HEK293 (cell line): Measurements from ENCODE around the gene WDR70.

Experiments used
- CTCF ChIA-PET: fragments of 350-600 bp; formaldehyde crosslinking; extraction: SDS; loops from one replicate; lab custom pipeline; 2021; ENCODE audit warnings: antibody characterized with exemption; lab: Yijun Ruan, JAX
- POLR2A ChIA-PET: fragments of 300-600 bp; formaldehyde crosslinking; extraction: SDS; loops from one replicate; lab custom pipeline; 2020; ENCODE audit warnings: antibody characterized with exemption, inconsistent platforms; lab: Yijun Ruan, JAX
- H3K27ac ChIP-seq: fragments of 200-500 bp; sonication (Bioruptor generic); 2 replicates; pipeline ENCODE4 v1.5.1; 2014; ENCODE audit warnings: low read depth, low read length, control low read depth, inconsistent platforms; ENCODE audit errors: extremely low read depth
- H3K36me3 ChIP-seq, 2 experiments: fragments of 200-500 bp in 1 of 2; sonication (Bioruptor generic) in 1 of 2; 1 replicate in 1 of 2; 2 replicates in 1 of 2; pipeline ENCODE4 v1.5.1; 2014 to 2017; ENCODE audit warnings: inconsistent platforms in 2 of 2, low read length in 2 of 2; ENCODE audit not compliant: control insufficient read depth in 2 of 2, insufficient read depth in 1 of 2
- H3K4me1 ChIP-seq: fragments of 200-500 bp; sonication (Bioruptor generic); 2 replicates; pipeline ENCODE4 v1.5.1; 2014; ENCODE audit warnings: mild to moderate bottlenecking, low read length, inconsistent platforms; ENCODE audit not compliant: control insufficient read depth, insufficient read depth
- H3K4me3 ChIP-seq: 2 replicates; pipeline ENCODE4 v1.5.1; 2011; ENCODE audit warnings: low read depth, mild to moderate bottlenecking, control low read depth, low read length, moderate library complexity
- H3K9me3 ChIP-seq: fragments of 200-500 bp; sonication (Bioruptor generic); 2 replicates; pipeline ENCODE4 v1.5.1; 2014; ENCODE audit warnings: low read depth, low read length, inconsistent platforms; ENCODE audit not compliant: control insufficient read depth, insufficient read depth
- GLIS1 ChIP-seq: fragments of 450-650 bp; formaldehyde crosslinking; IDR thresholded peaks from 2 replicates; pipeline ENCODE4 v1.5.1; 2016; ENCODE audit warnings: missing biosample characterization, missing genetic modification characterization
- KLF1 ChIP-seq: fragments of 450-650 bp; formaldehyde crosslinking; IDR thresholded peaks from 2 replicates; pipeline ENCODE4 v1.5.1; 2016; ENCODE audit warnings: missing biosample characterization, missing genetic modification characterization
- KLF8 ChIP-seq: fragments of 450-650 bp; formaldehyde crosslinking; IDR thresholded peaks from 2 replicates; pipeline ENCODE4 v1.5.1; 2016; ENCODE audit warnings: missing biosample characterization, missing genetic modification characterization
- REPIN1 ChIP-seq: fragments of 450-650 bp; formaldehyde crosslinking; IDR thresholded peaks from 2 replicates; pipeline ENCODE4 v1.5.1; 2017; ENCODE audit warnings: missing biosample characterization, missing genetic modification characterization, low read depth
- SP7 ChIP-seq: fragments of 450-650 bp; formaldehyde crosslinking; IDR thresholded peaks from 2 replicates; pipeline ENCODE4 v1.5.1; 2016; ENCODE audit warnings: missing biosample characterization, missing genetic modification characterization
- TCF7L2 ChIP-seq: IDR thresholded peaks from 2 replicates; pipeline ENCODE4 v1.6.1; 2011; ENCODE audit warnings: low read depth, mild to moderate bottlenecking, inconsistent platforms, low read length, moderate library complexity, borderline replicate concordance
- ZBTB20 ChIP-seq: fragments of 450-650 bp; formaldehyde crosslinking; IDR thresholded peaks from 2 replicates; pipeline ENCODE4 v1.5.1; 2016; ENCODE audit warnings: missing biosample characterization, missing genetic modification characterization
- ZBTB7A ChIP-seq: fragments of 450-650 bp; formaldehyde crosslinking; IDR thresholded peaks from 2 replicates; pipeline ENCODE4 v1.5.1; 2016; ENCODE audit warnings: low read depth, missing biosample characterization, missing genetic modification characterization
- ZBTB8A ChIP-seq: fragments of 450-650 bp; formaldehyde crosslinking; IDR thresholded peaks from 2 replicates; pipeline ENCODE4 v1.5.1; 2016; ENCODE audit warnings: missing biosample characterization, missing genetic modification characterization
- ZEB2 ChIP-seq: fragments of 450-650 bp; formaldehyde crosslinking; IDR thresholded peaks from 2 replicates; pipeline ENCODE4 v1.5.1; 2016; ENCODE audit warnings: missing biosample characterization, missing genetic modification characterization
- ZFHX2 ChIP-seq: fragments of 450-650 bp; formaldehyde crosslinking; conservative IDR thresholded peaks from 2 replicates; pipeline ENCODE4 v1.5.1; 2016; ENCODE audit warnings: missing biosample characterization, missing genetic modification characterization
- ZNF157 ChIP-seq: fragments of 450-650 bp; formaldehyde crosslinking; IDR thresholded peaks from 2 replicates; pipeline ENCODE4 v1.5.1; 2016; ENCODE audit warnings: missing biosample characterization, missing genetic modification characterization
- ZNF184 ChIP-seq: fragments of 450-650 bp; IDR thresholded peaks from 2 replicates; pipeline ENCODE4 v1.5.1; 2018; ENCODE audit warnings: missing biosample characterization, mild to moderate bottlenecking, missing genetic modification characterization
- ZNF311 ChIP-seq: fragments of 450-650 bp; formaldehyde crosslinking; IDR thresholded peaks from 2 replicates; pipeline ENCODE4 v1.5.1; 2017; ENCODE audit warnings: missing biosample characterization, missing genetic modification characterization, borderline replicate concordance
- ZNF350 ChIP-seq: fragments of 450-650 bp; formaldehyde crosslinking; IDR thresholded peaks from 2 replicates; pipeline ENCODE4 v1.5.0; 2017; ENCODE audit warnings: missing biosample characterization, mild to moderate bottlenecking, missing genetic modification characterization
- ZNF548 ChIP-seq: fragments of 450-650 bp; formaldehyde crosslinking; IDR thresholded peaks from 2 replicates; pipeline ENCODE4 v1.5.1; 2016; ENCODE audit warnings: missing biosample characterization, missing genetic modification characterization
- ZNF558 ChIP-seq: fragments of 450-650 bp; formaldehyde crosslinking; IDR thresholded peaks from 2 replicates; pipeline ENCODE4 v1.5.1; 2016; ENCODE audit warnings: missing biosample characterization, missing genetic modification characterization
- ZNF600 ChIP-seq: fragments of 450-650 bp; formaldehyde crosslinking; IDR thresholded peaks from 2 replicates; pipeline ENCODE4 v1.5.1; 2016; ENCODE audit warnings: missing biosample characterization, missing genetic modification characterization
- ZNF624 ChIP-seq: fragments of 450-650 bp; formaldehyde crosslinking; IDR thresholded peaks from 2 replicates; pipeline ENCODE4 v1.5.1; 2017; ENCODE audit warnings: missing biosample characterization, missing genetic modification characterization
- ZNF660 ChIP-seq: fragments of 450-650 bp; IDR thresholded peaks from 2 replicates; pipeline ENCODE4 v1.5.1; 2018; ENCODE audit warnings: missing biosample characterization, mild to moderate bottlenecking, missing genetic modification characterization
- ZNF843 ChIP-seq: fragments of 450-650 bp; formaldehyde crosslinking; IDR thresholded peaks from 2 replicates; pipeline ENCODE4 v1.5.1; 2016; ENCODE audit warnings: missing biosample characterization, missing genetic modification characterization
- ZSCAN23 ChIP-seq: fragments of 450-650 bp; formaldehyde crosslinking; IDR thresholded peaks from 2 replicates; pipeline ENCODE4 v1.5.1; 2016; ENCODE audit warnings: missing biosample characterization, missing genetic modification characterization
- TF ChIP-seq, protein P1 (sequence below): fragments of 450-650 bp; formaldehyde crosslinking; IDR thresholded peaks from 2 replicates; pipeline ENCODE4 v1.5.1; 2016; ENCODE audit warnings: missing biosample characterization, missing genetic modification characterization, low read depth
- TF ChIP-seq, protein P2 (sequence below): fragments of 450-650 bp; formaldehyde crosslinking; conservative IDR thresholded peaks from 2 replicates; pipeline ENCODE4 v1.5.1; 2016; ENCODE audit warnings: low read depth, missing biosample characterization, missing genetic modification characterization
- TF ChIP-seq, protein P3 (sequence below): fragments of 450-650 bp; formaldehyde crosslinking; IDR thresholded peaks from 2 replicates; pipeline ENCODE4 v1.5.1; 2017; ENCODE audit warnings: missing biosample characterization, missing genetic modification characterization
- TF ChIP-seq, protein P4 (sequence below): fragments of 450-650 bp; formaldehyde crosslinking; IDR thresholded peaks from 2 replicates; pipeline ENCODE4 v1.5.1; 2016; ENCODE audit warnings: missing biosample characterization, missing genetic modification characterization

Gene WDR70

DNA sequence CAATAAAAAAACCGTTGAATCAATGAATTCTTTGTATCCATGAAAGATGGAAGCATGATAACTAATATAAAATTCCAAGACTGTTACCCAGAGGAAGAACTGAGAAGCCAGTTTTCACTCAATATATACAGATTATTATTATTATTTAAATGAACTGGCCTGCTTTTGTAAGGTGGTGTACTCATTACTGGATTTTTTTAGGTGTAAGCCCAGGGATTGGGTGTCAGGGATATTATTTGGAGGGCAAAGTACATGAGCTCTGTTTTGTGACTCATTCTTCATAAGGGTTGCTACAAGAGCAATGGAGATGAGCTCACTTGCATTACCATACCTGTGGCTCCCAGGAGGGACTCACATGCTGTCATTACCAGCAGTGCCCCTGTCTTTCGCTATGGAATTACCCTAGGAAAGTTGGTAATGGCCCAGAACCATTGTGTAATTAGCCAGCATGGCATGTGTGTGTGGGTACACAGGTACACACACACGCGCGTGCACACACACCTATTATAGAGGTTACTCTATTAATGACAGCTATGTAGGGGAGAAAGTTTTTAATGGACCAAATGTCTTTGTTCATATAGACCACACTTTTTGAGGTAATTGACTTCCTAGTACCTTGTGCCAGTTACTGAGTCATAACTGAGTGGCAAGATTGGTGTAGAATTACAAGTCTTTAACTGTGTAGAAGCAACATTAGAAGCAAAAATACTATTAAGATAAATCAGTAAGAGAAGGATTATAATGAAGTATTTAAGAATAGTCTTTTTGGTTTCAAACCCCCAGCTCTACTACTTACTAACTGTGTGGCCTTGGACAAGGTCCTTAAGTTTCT, 317.3 kb downstream of the WDR70 start (continued):
- TF ChIP-seq ZNF350 (tag by site-specific recombination): no peak
- TF ChIP-seq ZBTB8A: no peak
- TF ChIP-seq ZFHX2 (tag by site-specific recombination): no peak
- TF ChIP-seq ZNF843: 0 out of 2 replicates have a peak, but pooled peaks have one; percentile 37
- no peak for TF ChIP-seq ZNF157 (tag by site-specific recombination)
- TF ChIP-seq, protein P1, sequence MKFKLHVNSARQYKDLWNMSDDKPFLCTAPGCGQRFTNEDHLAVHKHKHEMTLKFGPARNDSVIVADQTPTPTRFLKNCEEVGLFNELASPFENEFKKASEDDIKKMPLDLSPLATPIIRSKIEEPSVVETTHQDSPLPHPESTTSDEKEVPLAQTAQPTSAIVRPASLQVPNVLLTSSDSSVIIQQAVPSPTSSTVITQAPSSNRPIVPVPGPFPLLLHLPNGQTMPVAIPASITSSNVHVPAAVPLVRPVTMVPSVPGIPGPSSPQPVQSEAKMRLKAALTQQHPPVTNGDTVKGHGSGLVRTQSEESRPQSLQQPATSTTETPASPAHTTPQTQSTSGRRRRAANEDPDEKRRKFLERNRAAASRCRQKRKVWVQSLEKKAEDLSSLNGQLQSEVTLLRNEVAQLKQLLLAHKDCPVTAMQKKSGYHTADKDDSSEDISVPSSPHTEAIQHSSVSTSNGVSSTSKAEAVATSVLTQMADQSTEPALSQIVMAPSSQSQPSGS (tag by site-specific recombination): 0 out of 2 replicates have a peak, but pooled peaks have one; percentile 30
- TF ChIP-seq ZSCAN23 (tag by site-specific recombination): no peak
- no peak for TF ChIP-seq ZNF548 (tag by site-specific recombination)
- TF ChIP-seq KLF8 (tag by site-specific recombination): peak; percentile 57; the same call in 1 of the 2 replicates

DNA sequence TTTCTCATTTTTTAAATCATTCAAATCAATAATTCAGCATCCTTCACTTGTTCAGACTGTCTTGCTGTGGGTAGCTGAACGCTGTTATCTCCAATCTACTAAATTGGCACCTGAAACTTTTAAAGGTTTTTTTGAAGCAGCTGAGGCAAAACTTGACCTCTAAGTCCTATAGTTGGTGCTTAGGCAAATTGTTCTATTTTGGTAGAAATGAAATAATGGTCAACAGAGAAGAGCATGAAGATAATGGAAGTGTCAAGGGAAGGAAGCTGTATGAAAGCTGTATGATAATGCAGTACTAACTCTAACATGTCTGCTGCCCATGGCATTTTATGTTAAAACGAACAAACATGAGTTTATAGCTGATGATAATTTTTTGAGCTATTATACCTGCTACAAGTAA, 322.8 kb downstream of the WDR70 start:
- H3K36me3 ChIP-seq: no peaks in the 10 kb centered on the region; a peak in 1 of 3 replicates
- ChIA-PET CTCF (interaction anchor here (0.6 to 0.8 kb wide), 3 partner anchors 9 to 490 kb away, joined by 3 to 11 read pairs (median 6); no protein-coding TSS in a partner anchor), POLR2A (no interaction called here)
- no peak overlapping the region for H3K27ac ChIP-seq
- TF ChIP-seq SP7 (tag by site-specific recombination) (no peak), ZBTB20 (peak; percentile 33; the same call in 1 of the 2 replicates)
- H3K9me3 ChIP-seq: no peaks in the 10 kb centered on the region
- H3K4me1 ChIP-seq: peaks cover 13% of the 10 kb centered on the region
- H3K4me3 ChIP-seq: no peak overlapping the region

DNA sequence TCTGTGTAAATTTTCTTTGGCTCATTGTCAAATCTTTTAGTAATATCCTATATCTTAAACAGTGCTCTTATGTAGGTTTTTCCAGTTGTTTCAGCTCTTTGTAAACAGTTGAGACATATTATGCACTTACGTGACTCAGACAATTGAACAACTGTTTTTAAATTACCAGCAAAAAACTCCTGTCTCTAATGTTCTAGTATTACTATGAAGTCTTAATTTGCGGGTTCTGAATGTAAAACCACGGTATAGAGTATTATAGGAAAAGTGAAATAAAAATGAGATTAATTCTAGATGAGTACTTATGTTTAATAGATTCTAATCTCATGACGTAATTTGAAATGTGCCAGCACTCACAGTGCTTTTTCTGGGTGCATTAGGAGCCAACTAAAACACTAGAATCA, 324.7 kb downstream of the WDR70 start:
- POLR2A ChIA-PET: no interaction called here
- TF ChIP-seq ZBTB7A (no peak), ZNF184 (tag by site-specific recombination) (no peak), ZNF624 (tag by site-specific recombination) (no peak), ZNF558 (tag by site-specific recombination) (no peak), KLF1 (no peak), ZNF660 (no peak), ZNF311 (no peak), GLIS1 (tag by site-specific recombination) (no peak), TCF7L2 (no peak), ZNF350 (tag by site-specific recombination) (peak; percentile 24; the same call in 1 of the 2 replicates), REPIN1 (tag by site-specific recombination) (no peak), ZEB2 (tag by site-specific recombination) (peak; percentile 66), ZFHX2 (tag by site-specific recombination) (no peak), ZNF600 (tag by site-specific recombination) (no peak)
- TF ChIP-seq, protein P2, sequence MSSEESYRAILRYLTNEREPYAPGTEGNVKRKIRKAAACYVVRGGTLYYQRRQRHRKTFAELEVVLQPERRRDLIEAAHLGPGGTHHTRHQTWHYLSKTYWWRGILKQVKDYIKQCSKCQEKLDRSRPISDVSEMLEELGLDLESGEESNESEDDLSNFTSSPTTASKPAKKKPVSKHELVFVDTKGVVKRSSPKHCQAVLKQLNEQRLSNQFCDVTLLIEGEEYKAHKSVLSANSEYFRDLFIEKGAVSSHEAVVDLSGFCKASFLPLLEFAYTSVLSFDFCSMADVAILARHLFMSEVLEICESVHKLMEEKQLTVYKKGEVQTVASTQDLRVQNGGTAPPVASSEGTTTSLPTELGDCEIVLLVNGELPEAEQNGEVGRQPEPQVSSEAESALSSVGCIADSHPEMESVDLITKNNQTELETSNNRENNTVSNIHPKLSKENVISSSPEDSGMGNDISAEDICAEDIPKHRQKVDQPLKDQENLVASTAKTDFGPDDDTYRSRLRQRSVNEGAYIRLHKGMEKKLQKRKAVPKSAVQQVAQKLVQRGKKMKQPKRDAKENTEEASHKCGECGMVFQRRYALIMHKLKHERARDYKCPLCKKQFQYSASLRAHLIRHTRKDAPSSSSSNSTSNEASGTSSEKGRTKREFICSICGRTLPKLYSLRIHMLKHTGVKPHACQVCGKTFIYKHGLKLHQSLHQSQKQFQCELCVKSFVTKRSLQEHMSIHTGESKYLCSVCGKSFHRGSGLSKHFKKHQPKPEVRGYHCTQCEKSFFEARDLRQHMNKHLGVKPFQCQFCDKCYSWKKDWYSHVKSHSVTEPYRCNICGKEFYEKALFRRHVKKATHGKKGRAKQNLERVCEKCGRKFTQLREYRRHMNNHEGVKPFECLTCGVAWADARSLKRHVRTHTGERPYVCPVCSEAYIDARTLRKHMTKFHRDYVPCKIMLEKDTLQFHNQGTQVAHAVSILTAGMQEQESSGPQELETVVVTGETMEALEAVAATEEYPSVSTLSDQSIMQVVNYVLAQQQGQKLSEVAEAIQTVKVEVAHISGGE (tag by site-specific recombination): no peak
- TF ChIP-seq, protein P3, sequence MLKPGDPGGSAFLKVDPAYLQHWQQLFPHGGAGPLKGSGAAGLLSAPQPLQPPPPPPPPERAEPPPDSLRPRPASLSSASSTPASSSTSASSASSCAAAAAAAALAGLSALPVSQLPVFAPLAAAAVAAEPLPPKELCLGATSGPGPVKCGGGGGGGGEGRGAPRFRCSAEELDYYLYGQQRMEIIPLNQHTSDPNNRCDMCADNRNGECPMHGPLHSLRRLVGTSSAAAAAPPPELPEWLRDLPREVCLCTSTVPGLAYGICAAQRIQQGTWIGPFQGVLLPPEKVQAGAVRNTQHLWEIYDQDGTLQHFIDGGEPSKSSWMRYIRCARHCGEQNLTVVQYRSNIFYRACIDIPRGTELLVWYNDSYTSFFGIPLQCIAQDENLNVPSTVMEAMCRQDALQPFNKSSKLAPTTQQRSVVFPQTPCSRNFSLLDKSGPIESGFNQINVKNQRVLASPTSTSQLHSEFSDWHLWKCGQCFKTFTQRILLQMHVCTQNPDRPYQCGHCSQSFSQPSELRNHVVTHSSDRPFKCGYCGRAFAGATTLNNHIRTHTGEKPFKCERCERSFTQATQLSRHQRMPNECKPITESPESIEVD (tag by site-specific recombination): peak; percentile 90
- TF ChIP-seq, protein P4, sequence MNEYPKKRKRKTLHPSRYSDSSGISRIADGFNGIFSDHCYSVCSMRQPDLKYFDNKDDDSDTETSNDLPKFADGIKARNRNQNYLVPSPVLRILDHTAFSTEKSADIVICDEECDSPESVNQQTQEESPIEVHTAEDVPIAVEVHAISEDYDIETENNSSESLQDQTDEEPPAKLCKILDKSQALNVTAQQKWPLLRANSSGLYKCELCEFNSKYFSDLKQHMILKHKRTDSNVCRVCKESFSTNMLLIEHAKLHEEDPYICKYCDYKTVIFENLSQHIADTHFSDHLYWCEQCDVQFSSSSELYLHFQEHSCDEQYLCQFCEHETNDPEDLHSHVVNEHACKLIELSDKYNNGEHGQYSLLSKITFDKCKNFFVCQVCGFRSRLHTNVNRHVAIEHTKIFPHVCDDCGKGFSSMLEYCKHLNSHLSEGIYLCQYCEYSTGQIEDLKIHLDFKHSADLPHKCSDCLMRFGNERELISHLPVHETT (tag by site-specific recombination): no peak

More for the DNA sequence above, 324.7 kb downstream of the WDR70 start:
- no peaks in the 10 kb centered on the region for H3K9me3 ChIP-seq
- no peak overlapping the region for H3K4me3 ChIP-seq
- no peak overlapping the region for H3K27ac ChIP-seq
- H3K36me3 ChIP-seq: no peaks in the 10 kb centered on the region; a peak in 1 of 3 replicates
- H3K4me1 ChIP-seq: peaks cover 13% of the 10 kb centered on the region
- CTCF ChIA-PET: interaction anchor here (0.5 to 1.1 kb wide), 4 partner anchors 8 to 525 kb away, joined by 3 to 5 read pairs (median 3); no protein-coding TSS in a partner anchor
